Activated CD4-positive, alpha-beta T cell treated with anti-CD3 and anti-CD28 coated beads, Interleukin-2, amount 50 U/mL, for 1 hour (primary cell): ENCODE data around the gene TRIM74.
"Not testable (repeated sequence)": the region's sequence is repeated elsewhere in the genome, so short reads cannot be mapped to it uniquely, and the experiment has no call there.

Experiments used
- DNase-seq: peaks from one replicate; pipeline ENCODE4 v3.0.0-alpha.2; 2020

TRIM74 gene

GRCh38 chr7:72968980-72969516, at the start of gene TRIM74:
TRIM74 (minus strand) TSS chr7:72969466; CDS start chr7:72966157, 3,309 bp downstream.
- DNase-seq: not testable (repeated sequence)

- not testable (repeated sequence) for DNase-seq
Measured at GRCh38 chr7:73006491-73006890, 37.2 kb upstream of the TRIM74 start.

GRCh38 chr7:73005693-73006447, 36.6 kb upstream of the TRIM74 start:
- peak; percentile 79 for DNase-seq

GRCh38 chr7:73005356-73005692, 36.1 kb upstream of the TRIM74 start:
- DNase-seq: peak; percentile 61

GRCh38 chr7:72997887-72998468, 28.7 kb upstream of the TRIM74 start:
- not testable (repeated sequence) for DNase-seq

- DNase-seq: not testable (repeated sequence)
Measured at GRCh38 chr7:72997447-72997846, 28.2 kb upstream of the TRIM74 start.

GRCh38 chr7:72995484-72995883, 26.2 kb upstream of the TRIM74 start:
- not testable (repeated sequence) for DNase-seq

GRCh38 chr7:72990146-72990913, 21.1 kb upstream of the TRIM74 start:
- not testable (repeated sequence) for DNase-seq

GRCh38 chr7:72982084-72982483, 12.8 kb upstream of the TRIM74 start:
- not testable (repeated sequence) for DNase-seq

- not testable (repeated sequence) for DNase-seq
Measured at GRCh38 chr7:72980382-72980781, 11.1 kb upstream of the TRIM74 start.

GRCh38 chr7:72976434-72976833, 7.2 kb upstream of the TRIM74 start:
- DNase-seq: not testable (repeated sequence)

GRCh38 chr7:72975656-72976286, 6.5 kb upstream of the TRIM74 start:
- not testable (repeated sequence) for DNase-seq

- not testable (repeated sequence) for DNase-seq
Measured at GRCh38 chr7:72974781-72975180, 5.5 kb upstream of the TRIM74 start.

GRCh38 chr7:72971505-72971904, 2.2 kb upstream of the TRIM74 start:
- not testable (repeated sequence) for DNase-seq

- DNase-seq: not testable (repeated sequence)
Measured at GRCh38 chr7:72969688-72970087, 422 bp upstream of the TRIM74 start.

GRCh38 chr7:72966892-72967291, 2.4 kb downstream of the TRIM74 start:
- DNase-seq: not testable (repeated sequence)

- DNase-seq: not testable (repeated sequence)
Measured at GRCh38 chr7:72965186-72965975, 3.9 kb downstream of the TRIM74 start.

GRCh38 chr7:72963056-72963455, 6.2 kb downstream of the TRIM74 start:
- not testable (repeated sequence) for DNase-seq

- DNase-seq: not testable (repeated sequence)
Measured at GRCh38 chr7:72961346-72961650, 8.0 kb downstream of the TRIM74 start.

- not testable (repeated sequence) for DNase-seq
Measured at GRCh38 chr7:72960626-72961345, 8.5 kb downstream of the TRIM74 start.

GRCh38 chr7:72960029-72960428, 9.2 kb downstream of the TRIM74 start:
- DNase-seq: not testable (repeated sequence)
